ENCODE data around the gene MCFD2.

Gene MCFD2

GRCh38 chr2:46871976-46872381 lies 43.6 kb downstream of the MCFD2 start:
- no peak for DNase-seq

GRCh38 chr2:46870051-46870839 lies 45.4 kb downstream of the MCFD2 start:
- DNase-seq: no peak

- no peak for DNase-seq
Observed at GRCh38 chr2:46869621-46870020, 46.0 kb downstream of the MCFD2 start.

GRCh38 chr2:46866770-46867246 lies 48.8 kb downstream of the MCFD2 start:
- DNase-seq: no peak

GRCh38 chr2:46865181-46865970 lies 50.2 kb downstream of the MCFD2 start:
- DNase-seq: no peak

- DNase-seq: no peak
Observed at GRCh38 chr2:46863882-46864281, 51.7 kb downstream of the MCFD2 start.

- DNase-seq: no peak
Observed at GRCh38 chr2:46862514-46862913, 53.1 kb downstream of the MCFD2 start.

- no peak for DNase-seq
Observed at GRCh38 chr2:46861916-46862315, 53.7 kb downstream of the MCFD2 start.

GRCh38 chr2:46859482-46859881 lies 56.1 kb downstream of the MCFD2 start:
- DNase-seq: no peak

GRCh38 chr2:46858702-46859090 lies 56.9 kb downstream of the MCFD2 start:
- DNase-seq: no peak

- DNase-seq: no peak
Observed at GRCh38 chr2:46857871-46858701, 57.5 kb downstream of the MCFD2 start.

GRCh38 chr2:46856336-46856735 lies 59.3 kb downstream of the MCFD2 start:
- no peak for DNase-seq

- peak; percentile 50 for DNase-seq
Observed at GRCh38 chr2:46855805-46856204, 59.8 kb downstream of the MCFD2 start.

GRCh38 chr2:46854260-46854659 lies 61.3 kb downstream of the MCFD2 start:
- DNase-seq: no peak

GRCh38 chr2:46852598-46852997 lies 63.0 kb downstream of the MCFD2 start:
- DNase-seq: no peak

- DNase-seq: no peak
Observed at GRCh38 chr2:46852124-46852523, 63.5 kb downstream of the MCFD2 start.

Data from 8988T (cell line).